MM.1S (cell line): ENCODE measurements around the gene MCTP2.

ENCODE experiments used
- DNase-seq: peaks from one replicate; pipeline ENCODE4 v3.0.0-alpha.2; 2015
- H2AFZ ChIP-seq: fragments of 300-600 bp; sonication (generic); 2 replicates; pipeline ENCODE4 v1.6.0; 2016; ENCODE audit warnings: antibody characterized with exemption, low read length
- H3F3A ChIP-seq: fragments of 300-600 bp; sonication (generic); 2 replicates; pipeline ENCODE4 v1.6.1; 2016; ENCODE audit warnings: mild to moderate bottlenecking, antibody characterized with exemption, low read length, moderate library complexity, mixed read lengths; ENCODE audit not compliant: insufficient read depth
- H3K27ac ChIP-seq: fragments of 300-600 bp; sonication (generic); 2 replicates; pipeline ENCODE4 v1.5.1; 2016; ENCODE audit warnings: mild to moderate bottlenecking, low read length
- H3K27me3 ChIP-seq: fragments of 300-600 bp; sonication (generic); replicated peaks from 2 replicates; pipeline ENCODE4 v1.6.0; 2016; ENCODE audit warnings: low read length; ENCODE audit not compliant: insufficient read depth
- H3K36me3 ChIP-seq: fragments of 300-600 bp; sonication (generic); replicated peaks from 2 replicates; pipeline ENCODE4 v1.6.1; 2016; ENCODE audit warnings: mild to moderate bottlenecking, low read length, mixed read lengths; ENCODE audit not compliant: insufficient read depth
- H3K4me1 ChIP-seq: fragments of 300-600 bp; sonication (generic); 2 replicates; pipeline ENCODE4 v1.6.1; 2016; ENCODE audit warnings: low read length, mixed read lengths
- H3K4me2 ChIP-seq: fragments of 300-600 bp; sonication (generic); 2 replicates; pipeline ENCODE4 v1.6.0; 2016; ENCODE audit warnings: low read depth, low read length
- H3K4me3 ChIP-seq: fragments of 300-600 bp; sonication (generic); 2 replicates; pipeline ENCODE4 v1.5.1; 2016; ENCODE audit warnings: low read length, mixed read lengths
- H3K79me2 ChIP-seq: fragments of 300-600 bp; sonication (generic); 2 replicates; pipeline ENCODE4 v1.6.1; 2016; ENCODE audit warnings: mixed run types, low read length, mixed read lengths
- H3K9ac ChIP-seq: fragments of 300-600 bp; sonication (generic); 2 replicates; pipeline ENCODE4 v1.6.1; 2016; ENCODE audit warnings: low read length, mixed read lengths
- H3K9me2 ChIP-seq: fragments of 300-600 bp; sonication (generic); replicated peaks from 2 replicates; pipeline ENCODE4 v1.6.1; 2016; ENCODE audit warnings: mild to moderate bottlenecking, low read length, mixed read lengths; ENCODE audit not compliant: insufficient read depth
- H3K9me3 ChIP-seq: fragments of 300-600 bp; sonication (generic); replicated peaks from 2 replicates; pipeline ENCODE4 v1.6.1; 2016; ENCODE audit warnings: mild to moderate bottlenecking, low read length, mixed read lengths; ENCODE audit not compliant: insufficient read depth
- H4K20me1 ChIP-seq: fragments of 300-600 bp; sonication (generic); 2 replicates; pipeline ENCODE4 v1.6.1; 2016; ENCODE audit warnings: mild to moderate bottlenecking, low read length, moderate library complexity, mixed read lengths; ENCODE audit not compliant: insufficient read depth
- CTCF ChIP-seq: fragments of 300-600 bp; sonication (generic); IDR thresholded peaks from 2 replicates; pipeline ENCODE4 v1.5.1; 2016; ENCODE audit warnings: antibody characterized with exemption, low read length, mixed read lengths
- EZH2 ChIP-seq: fragments of 300-600 bp; sonication (generic); optimal IDR thresholded peaks from 2 replicates; pipeline ENCODE3; 2017; ENCODE audit warnings: low read depth, mild to moderate bottlenecking, antibody characterized with exemption, low read length, mixed read lengths
- EZH2phosphoT487 ChIP-seq: fragments of 300-600 bp; sonication (generic); IDR thresholded peaks from 2 replicates; pipeline ENCODE4 v1.6.1; 2018; ENCODE audit warnings: antibody characterized with exemption, low read length

Gene MCTP2

GRCh38 chr15:94385441-94385840, 154.1 kb downstream of the MCTP2 start:
- H2AFZ ChIP-seq = no peak overlapping the region
- H3K27ac ChIP-seq = no peak overlapping the region
- no peaks in the 10 kb centered on the region for H3K79me2 ChIP-seq
- no peaks in the 10 kb centered on the region for H4K20me1 ChIP-seq
- no peaks in the 10 kb centered on the region for H3K9me2 ChIP-seq
- no peaks in the 10 kb centered on the region for H3K9me3 ChIP-seq
- no peak for TF ChIP-seq EZH2
- no peak for TF ChIP-seq EZH2phosphoT487
- TF ChIP-seq CTCF = no peak
- peaks cover 13% of the 10 kb centered on the region for H3K4me1 ChIP-seq
- H3F3A ChIP-seq = no peaks in the 10 kb centered on the region
- H3K4me2 ChIP-seq = no peak overlapping the region
- H3K27me3 ChIP-seq = no peaks in the 10 kb centered on the region
- H3K9ac ChIP-seq = no peak overlapping the region
- H3K4me3 ChIP-seq = no peak overlapping the region
- DNase-seq = no peak
- H3K36me3 ChIP-seq = no peaks in the 10 kb centered on the region

GRCh38 chr15:94386351-94386750, 155.0 kb downstream of the MCTP2 start:
- Histone ChIP-seq H3K36me3 (no peaks in the 10 kb centered on the region), H3K27me3 (no peaks in the 10 kb centered on the region), H4K20me1 (no peaks in the 10 kb centered on the region), H3F3A (no peaks in the 10 kb centered on the region), H3K4me2 (no peak overlapping the region), H3K9ac (no peak overlapping the region), H3K79me2 (no peaks in the 10 kb centered on the region), H3K27ac (no peak overlapping the region), H2AFZ (no peak overlapping the region), H3K9me2 (no peaks in the 10 kb centered on the region), H3K4me3 (no peak overlapping the region), H3K9me3 (no peaks in the 10 kb centered on the region), H3K4me1 (peaks cover 13% of the 10 kb centered on the region)
- no peak for DNase-seq
- TF ChIP-seq EZH2phosphoT487 (no peak), CTCF (no peak), EZH2 (no peak)

- Histone ChIP-seq H3K9ac (no peak overlapping the region), H3K36me3 (no peaks in the 10 kb centered on the region), H2AFZ (no peak overlapping the region), H3K4me2 (peak overlapping the region; percentile 53; the same call in 1 of the 2 replicates), H4K20me1 (no peaks in the 10 kb centered on the region), H3K9me3 (no peaks in the 10 kb centered on the region), H3K4me1 (peaks cover 13% of the 10 kb centered on the region), H3K9me2 (no peaks in the 10 kb centered on the region), H3K27ac (no peak overlapping the region), H3F3A (no peaks in the 10 kb centered on the region), H3K4me3 (no peak overlapping the region), H3K79me2 (no peaks in the 10 kb centered on the region), H3K27me3 (no peaks in the 10 kb centered on the region)
- TF ChIP-seq CTCF (no peak), EZH2 (no peak), EZH2phosphoT487 (no peak)
- no peak for DNase-seq
Observed at GRCh38 chr15:94387442-94387841, 156.1 kb downstream of the MCTP2 start.
